CD4-positive, alpha-beta T cell treated with Interleukin-4 for 4 hours (primary cell): ENCODE measurements around the gene CLEC4F.

Source experiments
- DNase-seq: peaks from one replicate; pipeline ENCODE4 v3.0.0-alpha.2; 2020

The CLEC4F gene

DNA sequence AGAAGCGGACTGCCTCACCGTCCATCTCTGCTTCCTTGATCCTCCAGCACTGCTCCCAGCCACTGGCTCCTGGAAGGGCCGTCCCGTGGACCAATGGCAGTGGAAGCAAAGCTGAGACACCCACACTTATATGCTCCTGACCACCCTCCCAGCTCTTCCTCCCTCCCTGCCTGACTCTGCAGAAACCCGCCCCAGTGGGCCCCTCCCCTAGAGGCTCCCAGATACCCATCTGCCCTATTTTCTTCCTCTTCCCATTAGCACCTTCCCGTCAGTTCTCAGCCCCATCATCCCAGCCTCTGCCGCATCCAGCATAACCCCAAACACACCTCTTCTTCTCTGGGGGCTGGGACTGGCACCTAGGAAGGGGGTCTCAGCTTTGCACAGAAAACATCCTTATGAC is at the start of gene CLEC4F:
CLEC4F (minus strand) TSS at position 101 of the 400 bp plus-strand sequence; CDS start at position 25, 76 bp downstream.
- DNase-seq, result no peak

GRCh38 chr2:70868970-70869369 is 48.6 kb upstream of the CLEC4F start:
- DNase-seq, result no peak

DNA sequence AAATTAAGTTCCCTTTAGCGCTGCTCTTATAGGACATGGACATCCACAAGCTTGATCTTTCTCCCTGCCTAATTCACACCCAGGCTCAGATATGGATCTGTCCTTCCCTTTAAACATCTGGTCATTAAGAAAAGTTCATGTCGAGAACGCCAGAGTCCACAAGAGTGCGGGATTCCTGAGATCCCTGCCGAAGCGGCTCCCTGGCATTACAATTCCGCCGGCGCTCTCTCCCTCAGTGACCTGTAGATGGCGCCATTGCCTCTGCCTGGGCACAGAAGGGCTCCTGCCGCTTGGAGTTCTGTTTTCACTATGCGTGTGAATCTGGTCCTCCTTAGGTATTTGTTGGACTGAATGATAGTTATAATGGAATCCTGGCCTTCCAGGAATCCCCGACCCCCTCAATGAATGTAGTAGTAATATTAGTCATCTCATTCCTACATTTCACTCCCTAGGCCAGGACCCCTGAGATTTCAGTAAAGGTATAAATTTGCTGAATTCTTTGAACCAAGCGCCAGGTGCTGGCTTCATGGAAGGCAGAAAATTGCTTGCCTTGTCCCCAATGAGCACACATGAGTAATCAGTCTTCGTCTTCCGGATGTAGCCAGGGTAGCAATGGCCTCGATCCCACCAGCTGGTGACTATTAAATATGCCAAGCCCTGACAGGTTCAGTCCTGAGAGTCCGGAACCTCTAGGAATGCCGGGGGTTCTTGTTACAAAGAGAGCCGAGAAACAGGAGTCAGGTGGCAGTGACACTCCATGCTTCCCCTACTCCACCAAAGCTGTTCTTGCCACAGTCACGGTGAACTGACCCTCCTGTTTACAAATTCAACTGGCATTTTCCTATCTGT is 41.6 kb upstream of the CLEC4F start:
- peak; percentile 66 for DNase-seq

DNA sequence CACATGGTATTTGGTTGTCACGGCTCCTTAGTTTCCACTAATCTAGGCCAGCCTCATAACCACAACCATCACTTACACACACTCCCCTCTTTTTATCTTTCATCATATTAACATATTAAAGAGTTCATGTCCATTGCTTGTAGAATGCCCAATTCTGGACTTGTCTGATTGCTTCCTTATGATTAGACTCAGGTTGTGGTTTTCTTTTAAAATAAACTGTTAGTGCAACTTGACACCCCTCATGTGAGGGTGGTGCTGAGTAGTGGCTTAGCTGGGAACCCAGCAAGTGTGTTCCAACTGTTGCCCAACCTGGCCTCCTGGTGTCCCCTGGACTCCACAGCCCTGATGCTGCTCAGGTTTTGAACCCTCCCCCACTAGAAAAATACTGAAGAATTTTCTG is 35.3 kb upstream of the CLEC4F start:
- DNase-seq, result no peak

DNA sequence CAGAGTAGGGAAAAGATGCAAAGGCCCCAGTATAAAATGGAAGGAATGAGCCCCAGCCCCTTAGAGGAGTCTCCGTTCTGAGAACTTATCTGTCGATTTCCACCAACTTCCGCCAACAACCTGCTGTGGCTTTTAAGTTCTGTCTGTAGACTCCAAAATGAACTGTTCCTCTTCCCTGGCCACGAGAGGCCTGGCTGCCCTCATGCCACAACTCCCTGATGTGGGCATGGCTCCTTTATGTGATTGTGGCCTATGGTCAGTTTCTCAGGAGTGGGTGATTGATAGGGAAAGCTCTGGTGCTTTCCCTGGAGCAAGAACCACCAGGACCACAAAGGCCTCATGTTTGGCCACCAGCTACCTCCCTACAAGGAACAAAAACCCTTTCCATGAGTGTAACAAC is 34.0 kb upstream of the CLEC4F start:
- DNase-seq, result no peak

DNA sequence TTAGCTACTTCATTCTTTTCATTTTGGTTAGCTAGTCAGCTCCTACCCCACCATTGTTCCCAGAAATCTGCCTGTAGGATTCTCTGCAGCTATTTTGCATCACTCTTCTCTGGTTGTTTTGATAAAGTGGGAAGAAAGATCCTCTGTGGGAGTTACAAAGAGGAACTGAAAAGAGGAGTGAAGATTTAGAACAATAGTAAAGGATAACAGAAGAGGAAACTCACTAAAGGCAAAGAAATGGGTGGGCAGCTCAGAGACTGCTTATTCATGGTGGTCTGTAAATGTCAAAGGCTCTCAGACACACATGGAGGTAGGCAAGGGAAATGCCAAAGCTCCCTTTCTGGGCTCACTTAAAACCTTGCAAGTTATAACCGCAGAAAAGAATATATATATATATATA is 32.4 kb upstream of the CLEC4F start:
- DNase-seq, result no peak

GRCh38 chr2:70851704-70852103 is 31.3 kb upstream of the CLEC4F start:
- peak; percentile 60 for DNase-seq

GRCh38 chr2:70850925-70851324 is 30.5 kb upstream of the CLEC4F start:
- no peak for DNase-seq

DNA sequence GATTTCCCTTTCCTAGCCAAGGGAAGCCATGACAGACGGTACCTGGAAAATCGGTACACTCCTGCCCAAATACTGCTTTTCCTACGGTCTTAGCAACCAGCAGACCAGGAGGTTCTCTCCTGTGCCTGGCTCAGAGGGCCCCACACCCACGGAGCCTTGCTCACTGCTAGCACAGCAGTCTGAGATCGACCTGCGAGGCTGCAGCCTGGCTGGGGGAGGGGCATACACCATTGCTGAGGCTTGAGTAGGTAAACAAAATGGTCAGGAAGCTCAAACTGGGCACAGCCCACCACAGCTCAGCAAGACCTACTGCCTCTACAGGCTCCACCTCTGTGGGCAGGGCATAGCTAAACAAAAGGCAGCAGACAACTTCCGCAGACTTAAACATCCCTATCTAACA is 22.0 kb upstream of the CLEC4F start:
- DNase-seq, result no peak

DNA sequence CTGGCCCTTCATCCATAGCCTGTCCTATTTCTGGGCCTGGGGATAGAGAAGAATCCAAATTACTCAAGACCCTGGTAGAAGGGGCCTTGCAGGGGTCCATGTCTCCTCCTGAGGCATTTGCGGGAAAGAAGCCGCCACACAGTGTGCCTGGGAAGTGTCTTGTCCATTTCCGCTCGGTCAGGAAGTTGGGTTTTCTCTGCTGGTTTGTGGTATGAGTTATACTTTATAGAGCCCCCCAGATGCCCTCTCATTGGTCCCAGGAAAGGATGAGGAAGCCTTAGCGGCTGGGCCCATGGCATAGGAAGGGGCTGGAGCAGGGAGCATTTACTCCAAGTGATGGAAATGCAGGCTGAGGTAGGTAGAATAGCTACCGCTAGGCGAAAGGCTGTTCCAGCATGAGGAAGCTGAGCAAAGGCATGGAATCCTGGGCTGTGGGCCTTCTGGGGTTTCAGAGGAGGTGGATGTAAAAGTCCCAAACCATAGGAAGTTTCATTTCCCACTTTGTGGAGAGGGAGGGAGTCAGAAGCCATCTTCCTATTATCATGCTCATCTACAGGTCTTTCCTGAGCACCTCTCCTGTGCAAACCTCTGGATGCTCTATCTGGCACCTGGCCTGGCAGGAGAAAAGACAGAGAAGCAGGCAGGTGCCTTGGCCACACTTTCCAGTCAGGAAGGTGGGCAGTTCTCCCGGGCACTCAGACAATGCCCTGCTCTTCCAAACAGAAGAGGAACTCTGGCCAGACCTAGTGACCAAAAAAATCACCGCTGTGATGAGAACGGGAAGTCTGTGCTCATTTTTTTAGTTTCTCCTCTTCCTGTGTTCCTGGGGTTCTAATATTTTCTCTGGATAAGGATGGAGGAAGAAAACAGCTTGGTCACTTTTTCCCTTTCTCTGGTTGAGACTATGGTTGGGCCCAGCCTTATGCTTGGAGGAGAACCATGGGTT is 17.9 kb upstream of the CLEC4F start:
- no peak for DNase-seq

DNA sequence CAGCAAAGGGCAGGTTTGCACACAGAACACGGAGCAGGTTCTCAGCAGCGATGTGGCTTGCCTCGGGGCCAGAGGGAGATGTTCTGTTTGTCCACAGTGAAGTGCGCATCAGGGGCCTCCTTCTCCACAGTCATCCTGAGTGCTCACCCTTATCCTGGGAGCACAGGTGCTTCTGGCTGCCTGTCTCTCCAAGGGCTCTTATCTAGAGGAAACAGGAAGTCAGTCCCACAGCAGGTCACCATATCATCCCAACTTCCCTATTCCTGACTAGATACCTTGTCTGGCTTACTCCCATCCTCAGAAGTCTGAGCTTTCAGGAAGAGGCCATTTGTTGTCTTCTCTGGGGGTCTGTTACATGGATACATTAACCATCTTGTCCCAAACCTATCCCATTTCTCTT is 15.2 kb upstream of the CLEC4F start, which contains the start of gene CD207:
CD207 (minus strand) TSS at position 174 of the 400 bp plus-strand sequence; CDS start at position 134, 40 bp downstream.
- no peak for DNase-seq

GRCh38 chr2:70834881-70835280 is 14.5 kb upstream of the CLEC4F start:
- DNase-seq, result no peak

- no peak for DNase-seq
These were observed 13.7 kb upstream of the CLEC4F start for GRCh38 chr2:70834106-70834505.

DNA sequence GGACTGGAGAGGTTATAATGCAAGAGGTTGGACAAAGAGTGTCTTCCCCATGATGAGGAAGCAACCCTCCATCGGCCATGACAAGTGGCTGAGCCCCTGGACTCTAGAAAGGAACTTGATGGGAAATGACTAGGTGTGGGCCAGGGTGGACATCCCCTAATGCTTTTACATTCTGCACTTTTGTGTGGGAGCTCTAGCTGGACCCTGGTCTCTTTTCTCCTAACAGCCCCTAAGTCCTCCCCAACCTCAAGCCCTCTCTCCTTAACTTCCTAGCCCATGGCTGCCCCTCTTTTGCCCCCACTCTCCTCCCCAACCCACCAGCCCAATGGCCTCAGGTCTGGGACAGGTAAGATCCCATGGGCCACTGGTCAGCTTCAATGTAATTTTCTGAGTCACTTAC is 12.8 kb upstream of the CLEC4F start:
- DNase-seq, result no peak

GRCh38 chr2:70832386-70832785 is 12.0 kb upstream of the CLEC4F start:
- no peak for DNase-seq

GRCh38 chr2:70831861-70832260 is 11.5 kb upstream of the CLEC4F start:
- no peak for DNase-seq

- no peak for DNase-seq
These were observed 10.0 kb upstream of the CLEC4F start for GRCh38 chr2:70830366-70830765.

- DNase-seq, result no peak
These were observed 9.5 kb upstream of the CLEC4F start for GRCh38 chr2:70829916-70830315.

GRCh38 chr2:70828914-70829824 is 8.8 kb upstream of the CLEC4F start:
- no peak for DNase-seq

GRCh38 chr2:70828115-70828514 is 7.7 kb upstream of the CLEC4F start:
- no peak for DNase-seq

- no peak for DNase-seq
These were observed 7.0 kb upstream of the CLEC4F start for GRCh38 chr2:70827388-70827787.

- no peak for DNase-seq
These were observed 6.4 kb upstream of the CLEC4F start for GRCh38 chr2:70826696-70827350.
